Measurements from ENCODE around the gene COL8A1.

- no peak for TF ChIP-seq GATAD2B (conservative IDR thresholded peaks at IDR 0.05; ENCODE audit: low read depth)
- TF ChIP-seq EGR1 (IDR thresholded peaks at IDR 0.05; ENCODE audit: borderline replicate concordance in 1 of 2, low read depth in 2 of 2, low read length in 2 of 2): no peak
- TF ChIP-seq MEF2A (IDR thresholded peaks at IDR 0.05; ENCODE audit: insufficient read depth, low read depth, low read length): no peak
- TF ChIP-seq CTCF (IDR thresholded peaks at IDR 0.05 in 2 of 3, conservative IDR thresholded peaks at IDR 0.05 in 1 of 3; ENCODE audit: control insufficient read depth in 2 of 3, extremely low read depth in 1 of 3, insufficient read depth in 1 of 3, low read depth in 3 of 3, low read length in 3 of 3): no peak
- no peak for TF ChIP-seq CREB1 (IDR thresholded peaks at IDR 0.05; ENCODE audit: low read depth)
These were observed 24.6 kb downstream of the COL8A1 start for GRCh38 chr3:99662838-99663570.

Data from GM12878 (cell line).